Choroid plexus epithelial cell (primary cell): Measurements from ENCODE around the gene GALNT14.

Experiments used
- DNase-seq: peaks from one replicate; pipeline ENCODE4 v3.0.0-alpha.2; 2010; ENCODE audit warnings: low read depth
- H3K4me3 ChIP-seq: 2 replicates; pipeline ENCODE4 v1.5.1; 2011; ENCODE audit warnings: low read depth, mild to moderate bottlenecking, control low read depth, low read length, moderate library complexity
- TF ChIP-seq, protein P1 (sequence below): conservative IDR thresholded peaks from 2 replicates; pipeline ENCODE4 v1.5.1; 2011; ENCODE audit warnings: low read depth, mild to moderate bottlenecking, control low read depth, inconsistent platforms, low read length, moderate library complexity

Gene GALNT14

DNA sequence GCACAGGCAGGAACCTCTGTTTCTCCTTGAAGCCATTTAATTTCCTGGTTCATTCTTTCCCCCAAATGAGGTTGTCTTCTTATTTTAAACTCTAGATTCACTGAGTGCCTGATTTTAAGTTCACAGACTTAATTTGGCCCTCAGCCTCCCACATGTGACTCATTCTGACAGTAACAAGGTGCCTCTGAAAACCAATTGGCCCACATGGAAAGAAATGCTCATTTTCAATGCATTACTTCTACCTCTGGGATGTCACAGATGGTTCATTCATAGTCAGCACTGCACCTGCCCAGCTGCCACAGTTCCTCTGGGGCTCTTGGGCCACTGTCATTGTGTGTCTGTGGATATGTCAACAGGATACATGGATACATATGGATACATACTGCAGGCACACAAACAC is 190.6 kb downstream of the GALNT14 start:
- DNase-seq = no peak
- TF ChIP-seq, protein P1, sequence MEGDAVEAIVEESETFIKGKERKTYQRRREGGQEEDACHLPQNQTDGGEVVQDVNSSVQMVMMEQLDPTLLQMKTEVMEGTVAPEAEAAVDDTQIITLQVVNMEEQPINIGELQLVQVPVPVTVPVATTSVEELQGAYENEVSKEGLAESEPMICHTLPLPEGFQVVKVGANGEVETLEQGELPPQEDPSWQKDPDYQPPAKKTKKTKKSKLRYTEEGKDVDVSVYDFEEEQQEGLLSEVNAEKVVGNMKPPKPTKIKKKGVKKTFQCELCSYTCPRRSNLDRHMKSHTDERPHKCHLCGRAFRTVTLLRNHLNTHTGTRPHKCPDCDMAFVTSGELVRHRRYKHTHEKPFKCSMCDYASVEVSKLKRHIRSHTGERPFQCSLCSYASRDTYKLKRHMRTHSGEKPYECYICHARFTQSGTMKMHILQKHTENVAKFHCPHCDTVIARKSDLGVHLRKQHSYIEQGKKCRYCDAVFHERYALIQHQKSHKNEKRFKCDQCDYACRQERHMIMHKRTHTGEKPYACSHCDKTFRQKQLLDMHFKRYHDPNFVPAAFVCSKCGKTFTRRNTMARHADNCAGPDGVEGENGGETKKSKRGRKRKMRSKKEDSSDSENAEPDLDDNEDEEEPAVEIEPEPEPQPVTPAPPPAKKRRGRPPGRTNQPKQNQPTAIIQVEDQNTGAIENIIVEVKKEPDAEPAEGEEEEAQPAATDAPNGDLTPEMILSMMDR = no peak
- no peak overlapping the region for H3K4me3 ChIP-seq

DNA sequence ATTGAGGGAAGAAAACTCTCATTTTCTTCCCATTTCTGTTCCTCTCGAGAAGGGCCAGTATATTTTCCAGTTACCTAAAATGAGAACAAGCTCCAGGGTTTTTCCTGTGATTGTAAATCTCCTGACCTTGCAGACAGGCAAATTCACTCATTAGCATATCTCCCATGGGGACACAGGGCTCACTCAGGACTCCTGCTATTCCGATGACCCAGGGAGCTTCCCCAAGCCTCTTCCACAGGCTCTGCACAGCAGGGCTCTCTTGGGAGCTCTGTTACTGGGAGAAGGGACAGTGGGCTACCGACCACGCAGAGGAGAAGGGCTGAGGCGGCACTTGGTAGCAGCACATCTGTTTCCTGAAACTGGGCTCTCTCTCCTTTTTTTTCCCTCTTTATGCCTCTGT is 195.8 kb downstream of the GALNT14 start:
- TF ChIP-seq, protein P1 = no peak
- DNase-seq = no peak
- no peak overlapping the region for H3K4me3 ChIP-seq

DNA sequence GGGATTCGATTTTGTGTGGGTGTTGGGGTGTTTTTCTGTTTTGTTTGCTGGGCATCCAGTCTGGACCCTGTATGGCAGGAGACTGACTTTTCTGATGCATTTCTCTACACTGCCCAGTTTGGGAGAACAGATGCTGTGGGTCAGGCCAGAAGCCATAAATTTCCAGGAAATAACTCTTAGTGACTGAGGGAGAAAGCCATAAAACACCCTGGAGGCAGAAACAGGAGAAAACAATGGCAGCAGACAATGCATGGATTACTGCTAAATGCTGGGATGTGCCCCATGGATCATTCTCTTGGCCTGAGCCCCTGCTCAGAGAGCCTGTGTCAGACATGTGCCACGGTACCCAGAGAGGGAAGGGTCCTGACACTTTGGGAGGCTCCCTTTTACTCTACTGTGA is 197.4 kb downstream of the GALNT14 start:
- DNase-seq = no peak
- H3K4me3 ChIP-seq = no peak overlapping the region
- TF ChIP-seq, protein P1 = no peak

DNA sequence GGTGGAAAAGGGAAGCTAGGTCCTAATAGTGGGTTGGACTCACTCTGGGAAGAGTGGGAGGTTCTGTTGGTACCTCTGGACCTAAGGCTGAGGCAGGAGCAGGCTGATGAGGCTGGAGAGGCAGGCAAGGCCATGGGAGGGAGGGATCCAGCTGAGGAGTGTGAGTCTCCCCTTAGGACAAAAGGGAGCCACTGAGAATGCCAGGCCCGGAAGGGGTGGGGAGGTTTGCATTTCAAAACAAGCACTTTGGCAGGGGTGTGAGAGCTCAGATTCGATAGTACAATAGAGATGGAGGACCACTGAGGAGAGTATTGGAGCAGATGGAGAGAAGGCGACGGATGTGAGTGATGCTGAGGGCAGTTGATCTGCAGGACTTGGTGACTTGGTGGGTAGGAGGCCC is 198.9 kb downstream of the GALNT14 start:
- TF ChIP-seq, protein P1 = no peak
- no peak overlapping the region for H3K4me3 ChIP-seq
- no peak for DNase-seq

DNA sequence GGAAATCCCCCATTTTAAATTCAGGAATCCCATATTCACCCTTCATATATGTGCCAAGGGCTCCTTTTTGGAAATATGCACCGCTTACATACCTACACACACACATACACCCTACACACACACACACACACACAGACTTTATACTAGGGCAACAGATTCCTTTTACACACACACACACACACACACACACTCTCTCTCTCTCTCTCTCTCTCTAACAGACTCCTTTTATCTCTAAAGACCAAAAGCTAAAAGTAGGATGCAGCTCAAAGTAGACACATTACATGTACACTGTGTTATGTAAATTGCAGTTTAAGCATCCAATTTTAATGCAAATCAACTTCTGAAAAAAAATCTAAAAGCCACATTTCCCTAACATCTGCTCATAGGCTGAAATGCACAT is 200.0 kb downstream of the GALNT14 start:
- H3K4me3 ChIP-seq = no peak overlapping the region
- no peak for DNase-seq
- TF ChIP-seq, protein P1 = no peak

DNA sequence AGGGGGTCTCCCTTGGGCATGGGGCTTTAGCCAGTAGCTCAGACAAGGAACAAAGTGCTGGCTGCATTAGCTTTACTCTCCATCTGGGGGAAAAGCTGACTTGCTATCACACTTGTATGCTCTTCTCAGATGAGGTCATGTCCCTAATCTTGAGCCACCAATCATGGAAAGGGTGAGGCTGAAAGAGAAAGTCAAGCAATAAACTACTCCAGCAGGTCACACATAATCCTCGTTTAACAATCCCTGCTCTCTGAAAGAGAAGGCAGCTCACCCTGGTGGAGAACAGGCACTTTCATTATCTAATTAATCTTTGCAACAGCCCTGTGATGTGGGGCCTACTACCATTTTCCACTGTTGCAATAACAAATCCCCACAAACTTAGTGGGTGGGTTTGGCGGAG is 201.3 kb downstream of the GALNT14 start:
- no peak overlapping the region for H3K4me3 ChIP-seq
- DNase-seq = no peak
- TF ChIP-seq, protein P1 = no peak

DNA sequence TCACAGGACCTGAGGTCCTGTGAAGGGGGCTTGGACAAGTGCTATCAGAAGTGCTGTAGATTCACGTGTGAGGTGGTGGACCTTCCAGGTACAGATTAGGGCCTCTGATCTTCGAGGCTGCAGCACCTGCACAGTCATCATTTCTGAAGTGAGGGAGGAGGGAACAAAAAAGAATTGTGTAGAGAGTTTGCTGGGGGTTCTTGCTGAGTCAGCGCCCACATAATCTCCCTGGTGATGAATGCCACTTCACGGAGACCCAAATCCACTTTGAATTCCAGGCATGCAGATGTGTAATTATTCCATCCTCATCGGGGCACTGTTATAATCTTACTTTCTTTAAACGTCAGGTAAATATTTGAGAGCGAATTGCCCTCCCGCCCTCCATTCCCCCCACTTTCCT is 202.4 kb downstream of the GALNT14 start:
- TF ChIP-seq, protein P1 = no peak

More for the DNA sequence above, 202.4 kb downstream of the GALNT14 start:
- no peak overlapping the region for H3K4me3 ChIP-seq
- DNase-seq = no peak
